HK-2 (cell line): ENCODE results near the gene GDPGP1.

ENCODE experiments used
- DNase-seq: peaks from one replicate; pipeline ENCODE4 v3.0.0-alpha.2; 2018; ENCODE audit not compliant: unreplicated experiment

GDPGP1 gene

GRCh38 chr15:90203922-90204321, 30.1 kb upstream of the GDPGP1 start:
- DNase-seq: no peak

- DNase-seq: no peak
Measured at GRCh38 chr15:90205050-90205848, 28.8 kb upstream of the GDPGP1 start.

GRCh38 chr15:90205886-90206285, 28.1 kb upstream of the GDPGP1 start:
- no peak for DNase-seq

- no peak for DNase-seq
Measured at GRCh38 chr15:90207252-90207651, 26.8 kb upstream of the GDPGP1 start.

GRCh38 chr15:90208356-90208755, 25.7 kb upstream of the GDPGP1 start:
- DNase-seq: no peak

GRCh38 chr15:90209591-90209990, 24.4 kb upstream of the GDPGP1 start:
- DNase-seq: no peak

GRCh38 chr15:90210593-90210992, 23.4 kb upstream of the GDPGP1 start:
- DNase-seq: no peak

GRCh38 chr15:90211009-90211408, 23.0 kb upstream of the GDPGP1 start:
- DNase-seq: no peak

- peak; percentile 55 for DNase-seq
Measured at GRCh38 chr15:90211440-90212143, 22.4 kb upstream of the GDPGP1 start.

GRCh38 chr15:90212221-90213098, 21.5 kb upstream of the GDPGP1 start:
- no peak for DNase-seq

GRCh38 chr15:90213122-90213817, 20.7 kb upstream of the GDPGP1 start:
- DNase-seq: no peak

- no peak for DNase-seq
Measured at GRCh38 chr15:90213818-90214204, 20.2 kb upstream of the GDPGP1 start.

GRCh38 chr15:90214553-90215196, 19.3 kb upstream of the GDPGP1 start:
- no peak for DNase-seq

GRCh38 chr15:90217671-90218394, 16.2 kb upstream of the GDPGP1 start:
- DNase-seq: no peak

- no peak for DNase-seq
Measured at GRCh38 chr15:90219421-90220141, 14.4 kb upstream of the GDPGP1 start.

- DNase-seq: peak; percentile 62
Measured at GRCh38 chr15:90221246-90221900, 12.6 kb upstream of the GDPGP1 start.

GRCh38 chr15:90222547-90222946, 11.5 kb upstream of the GDPGP1 start:
- no peak for DNase-seq

GRCh38 chr15:90223441-90224165, 10.4 kb upstream of the GDPGP1 start:
- DNase-seq: no peak

- no peak for DNase-seq
Measured at GRCh38 chr15:90225047-90225446, 9.0 kb upstream of the GDPGP1 start.
